GM12878 (cell line): ENCODE data around the gene NT5DC3. TPM values are rescaled to one million over a fixed set of nuclear protein-coding genes. Genes with fewer than 3 reads are reported as not detected.

Experiments
- ATAC-seq: fragments of 200-7000 bp; cut with Tn5 transposase; 3 replicates; pipeline ENCODE4 v1.9.1; 2020; ENCODE audit warnings: mild to moderate bottlenecking, moderate library complexity
- BruUV-seq: library from RNA; stranded (reverse); fragments of 400-500 nt; replicated peaks from 2 replicates; lab custom pipeline; 2021; lab: Mats Ljungman, UMichigan
- CTCF ChIA-PET: fragments of 300-600 bp; sonication (Branson Sonifier 250); formaldehyde crosslinking; extraction: SDS; loops from one replicate; lab custom pipeline; 2021; ENCODE audit warnings: inconsistent platforms; lab: Yijun Ruan, JAX
- POLR2A ChIA-PET: fragments of 350-600 bp; formaldehyde crosslinking; extraction: SDS; loops from one replicate; lab custom pipeline; 2021; ENCODE audit warnings: inconsistent platforms; lab: Charles Lee
- RAD21 ChIA-PET: fragments of 300-600 bp; sonication (Branson Sonifier 250); formaldehyde crosslinking; loops from one replicate; lab custom pipeline; 2023; ENCODE audit warnings: antibody characterized with exemption; ENCODE audit not compliant: unreplicated experiment; lab: Charles Lee
- SMC1A ChIA-PET: fragments of 300-600 bp; sonication (Branson Sonifier 250); formaldehyde crosslinking; loops from one replicate; lab custom pipeline; 2023; ENCODE audit not compliant: unreplicated experiment, uncharacterized antibody; lab: Charles Lee
- DNase-seq: peaks from one replicate; pipeline ENCODE4 v3.0.0-alpha.2; 2011; ENCODE audit warnings: low read depth, low spot score
- FAIRE-seq: peaks from 3 replicates; lab custom pipeline; 2011; peaks lifted over from hg19 to GRCh38; lab: Jason Lieb, UNC
- H2AFZ ChIP-seq: 2 replicates; pipeline ENCODE4 v1.6.0; 2011; ENCODE audit warnings: low read depth, low read length, control low read depth; ENCODE audit not compliant: control insufficient read depth
- H3K27ac ChIP-seq: 2 replicates; pipeline ENCODE4 v1.5.1; 2011; ENCODE audit warnings: control low read depth; ENCODE audit not compliant: control insufficient read depth, insufficient read depth
- H3K27me3 ChIP-seq, 2 experiments: replicated peaks in 1 of 2; 2 replicates each; pipeline versions ENCODE4 v1.6.0 to v1.6.1; 2011; ENCODE audit warnings: low read length in 1 of 2; ENCODE audit not compliant: control insufficient read depth in 2 of 2, insufficient read depth in 2 of 2
- H3K36me3 ChIP-seq, 2 experiments: 2 replicates each; pipeline ENCODE4 v1.5.1; 2011; ENCODE audit warnings: low read length in 1 of 2; ENCODE audit not compliant: control insufficient read depth in 2 of 2, insufficient read depth in 2 of 2
- H3K4me1 ChIP-seq: 2 replicates; pipeline ENCODE4 v1.6.1; 2011; ENCODE audit warnings: mild to moderate bottlenecking, low read length, moderate library complexity, mixed read lengths; ENCODE audit not compliant: control insufficient read depth, insufficient read depth
- H3K4me2 ChIP-seq: 2 replicates; pipeline ENCODE4 v1.6.0; 2011; ENCODE audit warnings: control low read depth; ENCODE audit not compliant: control insufficient read depth, insufficient read depth
- H3K4me3 ChIP-seq: fragments of 200-600 bp; sonication (generic); 2 replicates; pipeline ENCODE4 v1.5.1; 2016
- H3K79me2 ChIP-seq: 2 replicates; pipeline ENCODE4 v1.6.0; 2011; ENCODE audit warnings: low read length; ENCODE audit not compliant: control insufficient read depth, insufficient read depth
- H3K9ac ChIP-seq: 2 replicates; pipeline ENCODE4 v1.8.0; 2011; ENCODE audit warnings: low read length, control low read depth, mixed read lengths; ENCODE audit not compliant: control insufficient read depth, insufficient read depth
- H3K9me3 ChIP-seq: replicated peaks from 3 replicates; pipeline ENCODE4 v1.5.1; 2011; ENCODE audit warnings: mild to moderate bottlenecking, low read length; ENCODE audit not compliant: control insufficient read depth, insufficient read depth
- H4K20me1 ChIP-seq: 2 replicates; pipeline ENCODE4 v1.6.0; 2011; ENCODE audit not compliant: control insufficient read depth, insufficient read depth
- BMI1 ChIP-seq: fragments of 450-650 bp; IDR thresholded peaks from 2 replicates; pipeline ENCODE4 v1.6.1; 2016; ENCODE audit warnings: mild to moderate bottlenecking, moderate library complexity, borderline replicate concordance
- HCFC1 ChIP-seq: fragments of 150-350 bp; IDR thresholded peaks from 2 replicates; pipeline ENCODE4 v1.6.1; 2014; ENCODE audit warnings: low read length
- IRF5 ChIP-seq: fragments of 450-650 bp; IDR thresholded peaks from 2 replicates; pipeline ENCODE4 v1.6.1; 2017; ENCODE audit warnings: borderline replicate concordance
- REST ChIP-seq: IDR thresholded peaks from 2 replicates; pipeline ENCODE4 v1.6.1; 2012; ENCODE audit warnings: mild to moderate bottlenecking, low read depth, low read length
- WGBS: methylation state at CpG from one replicate; pipeline ENCODE4 v1.1.6; 2016; ENCODE audit warnings: low lambda C conversion rate; ENCODE audit not compliant: insufficient replicate concordance, insufficient coverage; ENCODE audit errors: missing lambda C conversion rate; 5-methylcytosine and 5-hydroxymethylcytosine counted together
- in situ Hi-C: fragments of 300-500 bp; cut with MboI; formaldehyde crosslinking; loops from 9 replicates; pipeline ENCODE4 v1.14.3; 2018; ENCODE audit warnings: mixed read lengths
- intact Hi-C: fragments of 100-400 bp; cut with micrococcal nuclease; formaldehyde crosslinking; loops from one replicate; pipeline ENCODE4 v1.14.2; 2022; ENCODE audit not compliant: unreplicated experiment
- polyA plus RNA-seq, 11 experiments: library from polyadenylated mRNA; depleted of rRNA in 4 of 11; unstranded in 6 of 11; stranded (reverse) in 5 of 11; fragments of >200 nt; fragmentation: Nextera tagmentation in 4 of 11; fragmentation: Illumina TruSeq in 1 of 11; extraction: Ambion mirVana in 4 of 11; extraction: Trizol in 1 of 11; gene quantifications; 1 replicate in 1 of 11; 2 replicates in 10 of 11; pipeline versions ENCODE4 v1.2.1 to v1.2.3, GENCODE V29; 2011 to 2016; ENCODE audit warnings: inconsistent platforms in 2 of 11, missing spikeins in 2 of 11, low read depth in 1 of 11
- total RNA-seq, 4 experiments: library from RNA; depleted of rRNA in 3 of 4; stranded (reverse); fragments of >200 nt in 3 of 4; fragmentation: Illumina TruSeq in 1 of 4; extraction: Trizol in 1 of 4; gene quantifications; 2 replicates each; pipeline versions ENCODE4 v1.2.1 to v1.2.3, GENCODE V29; 2013 to 2021
- TF ChIP-seq, protein P1 (sequence below): IDR thresholded peaks from 2 replicates; pipeline ENCODE4 v1.6.1; 2011; ENCODE audit warnings: borderline replicate concordance, low read depth, mild to moderate bottlenecking, moderate library complexity, low read length; ENCODE audit not compliant: insufficient read depth, poor library complexity, severe bottlenecking

NT5DC3 gene
- total and polyA plus RNA-seq, 10 of the 15 experiments (the other 5 are each of a cell fraction or from before 2014, with no cell fraction given) = 2.0 to 12.4 (median 5.9) TPM

DNA sequence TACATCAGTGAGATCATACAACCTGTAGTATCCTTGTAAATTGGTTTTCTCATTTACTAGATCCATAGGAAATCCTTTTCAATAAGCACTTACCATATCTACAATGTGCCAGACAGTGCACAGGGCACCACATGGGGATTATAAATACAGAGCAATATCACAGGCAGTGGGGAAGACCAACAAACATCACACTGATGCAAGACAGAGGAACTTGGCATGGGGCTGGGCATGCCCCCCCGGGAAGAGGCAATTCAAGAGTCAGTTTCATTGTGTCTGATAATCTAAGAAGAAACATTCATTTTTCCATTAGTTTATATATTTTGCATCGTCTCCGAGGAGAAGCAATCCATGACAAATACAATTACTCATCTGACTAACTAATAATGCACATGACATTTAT is 16.2 kb downstream of the NT5DC3 start:
- RAD21 ChIA-PET = no interaction called here
- 89% methylated on average over 3 of the region's 3 CpGs for WGBS
- in situ Hi-C loops = no loop called here

More for the DNA sequence above, 16.2 kb downstream of the NT5DC3 start:
- H3K9ac ChIP-seq = no peak overlapping the region
- H2AFZ ChIP-seq = no peak overlapping the region
- POLR2A ChIA-PET = no interaction called here
- SMC1A ChIA-PET = interaction anchor here (0.8 kb wide), 1 partner anchor 9 kb away, joined by 3 read pairs; no protein-coding TSS in a partner anchor
- H3K4me2 ChIP-seq = no peak overlapping the region
- H3K79me2 ChIP-seq = no peaks in the 10 kb centered on the region
- no peak overlapping the region for H3K27ac ChIP-seq
- H3K27me3 ChIP-seq = no peaks in the 10 kb centered on the region
- H3K36me3 ChIP-seq = no peaks in the 10 kb centered on the region; a peak in 1 of 4 replicates
- FAIRE-seq (no peak), DNase-seq (no peak)
- intact Hi-C loops = no loop called here
- no peak overlapping the region for H3K4me3 ChIP-seq
- H4K20me1 ChIP-seq = no peaks in the 10 kb centered on the region
- no peak for TF ChIP-seq REST
- TF ChIP-seq, protein P1, sequence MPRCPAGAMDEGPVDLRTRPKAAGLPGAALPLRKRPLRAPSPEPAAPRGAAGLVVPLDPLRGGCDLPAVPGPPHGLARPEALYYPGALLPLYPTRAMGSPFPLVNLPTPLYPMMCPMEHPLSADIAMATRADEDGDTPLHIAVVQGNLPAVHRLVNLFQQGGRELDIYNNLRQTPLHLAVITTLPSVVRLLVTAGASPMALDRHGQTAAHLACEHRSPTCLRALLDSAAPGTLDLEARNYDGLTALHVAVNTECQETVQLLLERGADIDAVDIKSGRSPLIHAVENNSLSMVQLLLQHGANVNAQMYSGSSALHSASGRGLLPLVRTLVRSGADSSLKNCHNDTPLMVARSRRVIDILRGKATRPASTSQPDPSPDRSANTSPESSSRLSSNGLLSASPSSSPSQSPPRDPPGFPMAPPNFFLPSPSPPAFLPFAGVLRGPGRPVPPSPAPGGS = no peak
- no peak for TF ChIP-seq BMI1
- TF ChIP-seq HCFC1 = no peak
- no peak for TF ChIP-seq IRF5
- TF ChIP-seq, all 136 proteins: peak for 0
- Histone ChIP-seq H3K9me3 (no peaks in the 10 kb centered on the region; the same call in 2 of the 3 replicates), H3K4me1 (no peaks in the 10 kb centered on the region)
- no peak for ATAC-seq
- CTCF ChIA-PET = no interaction called here
- BruUV-seq = no TSS peak
